Sigmoid colon (tissue), 4 donors: ENCODE measurements around the gene RPL11.

Experiments used
- EP300 ChIP-seq, 4 donors: sonication (generic); formaldehyde crosslinking; IDR thresholded peaks; one replicate each; pipeline ENCODE4 v1.6.1; 2017; ENCODE audit warnings: antibody characterized with exemption in 4 of 4
- POLR2A ChIP-seq, 2 donors: fragments of 450-650 bp; IDR thresholded peaks; one replicate each; pipeline ENCODE4 v1.6.1; 2016; ENCODE audit warnings: antibody characterized with exemption in 2 of 2, mild to moderate bottlenecking in 2 of 2, moderate library complexity in 2 of 2
- POLR2AphosphoS5 ChIP-seq, 4 donors: sonication (generic); formaldehyde crosslinking; IDR thresholded peaks; one replicate each; pipeline ENCODE4 v1.6.1; 2017; ENCODE audit warnings: antibody characterized with exemption in 4 of 4
- TF ChIP-seq, protein P1 (sequence below), 4 experiments: fragments of 450-650 bp in 3 of 4; fragments of 200-600 bp in 1 of 4; IDR thresholded peaks; one replicate each; pipeline ENCODE4 v1.5.1; 2016 to 2019; ENCODE audit warnings: antibody characterized with exemption in 4 of 4, mild to moderate bottlenecking in 3 of 4, moderate library complexity in 2 of 4

- TF ChIP-seq, protein P1, sequence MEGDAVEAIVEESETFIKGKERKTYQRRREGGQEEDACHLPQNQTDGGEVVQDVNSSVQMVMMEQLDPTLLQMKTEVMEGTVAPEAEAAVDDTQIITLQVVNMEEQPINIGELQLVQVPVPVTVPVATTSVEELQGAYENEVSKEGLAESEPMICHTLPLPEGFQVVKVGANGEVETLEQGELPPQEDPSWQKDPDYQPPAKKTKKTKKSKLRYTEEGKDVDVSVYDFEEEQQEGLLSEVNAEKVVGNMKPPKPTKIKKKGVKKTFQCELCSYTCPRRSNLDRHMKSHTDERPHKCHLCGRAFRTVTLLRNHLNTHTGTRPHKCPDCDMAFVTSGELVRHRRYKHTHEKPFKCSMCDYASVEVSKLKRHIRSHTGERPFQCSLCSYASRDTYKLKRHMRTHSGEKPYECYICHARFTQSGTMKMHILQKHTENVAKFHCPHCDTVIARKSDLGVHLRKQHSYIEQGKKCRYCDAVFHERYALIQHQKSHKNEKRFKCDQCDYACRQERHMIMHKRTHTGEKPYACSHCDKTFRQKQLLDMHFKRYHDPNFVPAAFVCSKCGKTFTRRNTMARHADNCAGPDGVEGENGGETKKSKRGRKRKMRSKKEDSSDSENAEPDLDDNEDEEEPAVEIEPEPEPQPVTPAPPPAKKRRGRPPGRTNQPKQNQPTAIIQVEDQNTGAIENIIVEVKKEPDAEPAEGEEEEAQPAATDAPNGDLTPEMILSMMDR (IDR thresholded peaks at IDR 0.05): no peak
- TF ChIP-seq EP300 (IDR thresholded peaks at IDR 0.05) (no peak), POLR2AphosphoS5 (IDR thresholded peaks at IDR 0.05) (no peak), POLR2A (IDR thresholded peaks at IDR 0.05) (no peak)
These were observed 43.0 kb upstream of the RPL11 start for GRCh38 chr1:23648576-23648975.
